HCT116 (cell line): ENCODE measurements around the gene PRKG1. TPM values are rescaled to one million over a fixed set of nuclear protein-coding genes. Genes with fewer than 3 reads are reported as not detected.

Experiments
- ATAC-seq: fragments of 200-7000 bp; cut with Tn5 transposase; 2 replicates; pipeline ENCODE4 v1.9.1; 2020; ENCODE audit warnings: mild to moderate bottlenecking, moderate library complexity
- BruUV-seq: library from RNA; stranded (reverse); fragments of 400-500 nt; replicated peaks from 2 replicates; lab custom pipeline; 2021; lab: Mats Ljungman, UMichigan
- CTCF ChIA-PET: fragments of 300-600 bp; sonication (Branson Sonifier 250); formaldehyde crosslinking; loops from one replicate; lab custom pipeline; 2021; ENCODE audit warnings: antibody characterized with exemption; lab: Charles Lee
- POLR2A ChIA-PET: fragments of 300-600, 350-600 bp; sonication (Branson Sonifier 250); formaldehyde crosslinking; loops from one replicate; lab custom pipeline; 2021; ENCODE audit warnings: antibody characterized with exemption; lab: Charles Lee
- RAD21 ChIA-PET, 2 experiments: fragments of 300-600 bp; sonication (Branson Sonifier 250); formaldehyde crosslinking; loops; one replicate each; lab custom pipeline; 2023; ENCODE audit warnings: low total read pairs in 2 of 2; ENCODE audit not compliant: uncharacterized antibody in 2 of 2, unreplicated experiment in 2 of 2, low non-redundant PET in 1 of 2; lab: Charles Lee
- DNase-seq: peaks from one replicate; pipeline ENCODE4 v3.0.0-alpha.2; 2010; ENCODE audit warnings: low read depth, low spot score
- H2AFZ ChIP-seq: fragments of 200-600 bp; shearing (Covaris generic), sonication (generic); 2 replicates; pipeline ENCODE4 v1.6.1; 2017; ENCODE audit warnings: low read depth, mixed run types, mixed read lengths, antibody characterized with exemption, low read length; ENCODE audit not compliant: poor library complexity, severe bottlenecking
- H3K27ac ChIP-seq: 2 replicates; pipeline ENCODE4 v1.5.1; 2012; ENCODE audit warnings: low read depth, low read length
- H3K27me3 ChIP-seq: fragments of 200-600 bp; sonication (generic); 2 replicates; pipeline ENCODE4 v1.6.1; 2016; ENCODE audit warnings: mixed run types, low read length, mixed read lengths; ENCODE audit not compliant: insufficient read depth
- H3K36me3 ChIP-seq, 2 experiments: fragments of 200-500 bp in 1 of 2; fragments of 200-600 bp in 1 of 2; sonication (Bioruptor generic) in 1 of 2; sonication (generic) in 1 of 2; 2 replicates each; pipeline versions ENCODE4 v1.5.1 to v1.6.1; 2014 to 2016; ENCODE audit warnings: low read length in 2 of 2, inconsistent platforms in 1 of 2, mixed read lengths in 1 of 2, mixed run types in 1 of 2; ENCODE audit not compliant: insufficient read depth in 2 of 2, control insufficient read depth in 1 of 2
- H3K4me1 ChIP-seq, 2 experiments: fragments of 200-600 bp in 1 of 2; sonication (generic) in 1 of 2; 2 replicates each; pipeline versions ENCODE4 v1.5.1 to v1.6.1; 2012 to 2017; ENCODE audit warnings: low read length in 2 of 2, inconsistent platforms in 1 of 2, mild to moderate bottlenecking in 1 of 2, mixed read lengths in 1 of 2, mixed run types in 1 of 2, moderate library complexity in 1 of 2; ENCODE audit not compliant: insufficient read depth in 2 of 2, control insufficient read depth in 1 of 2
- H3K4me2 ChIP-seq: fragments of 200-600 bp; sonication (generic); 2 replicates; pipeline ENCODE4 v1.6.1; 2017; ENCODE audit warnings: mixed run types, low read length, mixed read lengths
- H3K4me3 ChIP-seq, 2 experiments: fragments of 200-600 bp in 1 of 2; sonication (generic) in 1 of 2; replicated peaks in 1 of 2; 2 replicates each; pipeline ENCODE4 v1.5.1; 2011 to 2016; ENCODE audit warnings: low read length in 2 of 2, control low read depth in 1 of 2, low read depth in 1 of 2, mild to moderate bottlenecking in 1 of 2, mixed read lengths in 1 of 2, mixed run types in 1 of 2
- H3K79me2 ChIP-seq: fragments of 200-600 bp; sonication (generic); 2 replicates; pipeline ENCODE4 v1.6.1; 2017; ENCODE audit warnings: mild to moderate bottlenecking, mixed run types, low read length, moderate library complexity, mixed read lengths; ENCODE audit not compliant: insufficient read depth
- H3K9ac ChIP-seq: fragments of 200-600 bp; sonication (generic); 2 replicates; pipeline ENCODE4 v1.6.1; 2016; ENCODE audit warnings: low read length, mixed read lengths
- H3K9me2 ChIP-seq: fragments of 200-600 bp; sonication (generic), shearing (Covaris generic); 2 replicates; pipeline ENCODE4 v1.6.1; 2017; ENCODE audit warnings: mixed run types, mild to moderate bottlenecking, moderate library complexity; ENCODE audit not compliant: insufficient read depth
- H3K9me3 ChIP-seq, 2 experiments: fragments of 200-500 bp in 1 of 2; fragments of 200-600 bp in 1 of 2; sonication (Bioruptor generic) in 1 of 2; sonication (generic) in 1 of 2; 2 replicates each; pipeline ENCODE4 v1.6.1; 2014 to 2017; ENCODE audit warnings: low read length in 2 of 2, mixed read lengths in 2 of 2, inconsistent platforms in 1 of 2, low read depth in 1 of 2, mild to moderate bottlenecking in 1 of 2, mixed run types in 1 of 2, moderate library complexity in 1 of 2; ENCODE audit not compliant: control insufficient read depth in 1 of 2, insufficient read depth in 1 of 2
- H4K20me1 ChIP-seq: fragments of 200-600 bp; sonication (generic), shearing (Covaris generic); 2 replicates; pipeline ENCODE4 v1.6.1; 2017; ENCODE audit warnings: mixed run types, mild to moderate bottlenecking, moderate library complexity; ENCODE audit not compliant: insufficient read depth
- CBX3 ChIP-seq: IDR thresholded peaks from 2 replicates; pipeline ENCODE4 v1.6.1; 2012; ENCODE audit warnings: low read depth
- EGR1 ChIP-seq: IDR thresholded peaks from 2 replicates; pipeline ENCODE4 v1.6.1; 2012; ENCODE audit warnings: low read depth
- EZH2phosphoT487 ChIP-seq: fragments of 200-600 bp; IDR thresholded peaks from 2 replicates; pipeline ENCODE4 v1.6.1; 2018; ENCODE audit warnings: antibody characterized with exemption, borderline replicate concordance
- JUND ChIP-seq: IDR thresholded peaks from 2 replicates; pipeline ENCODE4 v1.6.1; 2012
- RAD21 ChIP-seq: IDR thresholded peaks from 2 replicates; pipeline ENCODE4 v1.6.1; 2012; ENCODE audit warnings: low read depth, mild to moderate bottlenecking
- SIN3A ChIP-seq: IDR thresholded peaks from 2 replicates; pipeline ENCODE4 v1.6.1; 2012; ENCODE audit warnings: low read depth
- SRF ChIP-seq: IDR thresholded peaks from 2 replicates; pipeline ENCODE4 v1.6.1; 2012; ENCODE audit warnings: low read depth
- TCF7L2 ChIP-seq: IDR thresholded peaks from 2 replicates; pipeline ENCODE4 v1.7.0; 2011; ENCODE audit warnings: borderline replicate concordance, inconsistent platforms; ENCODE audit not compliant: insufficient read depth, insufficient read length; ENCODE audit errors: extremely low read depth
- ZFX ChIP-seq: fragments of 450-650 bp; IDR thresholded peaks from 2 replicates; pipeline ENCODE4 v1.6.1; 2017
- ZNF274 ChIP-seq: fragments of 200-500 bp; sonication (Bioruptor generic); IDR thresholded peaks from 2 replicates; pipeline ENCODE4 v1.6.1; 2014; ENCODE audit warnings: mild to moderate bottlenecking, low read depth, low read length, inconsistent platforms
- intact Hi-C: fragments of 100-400 bp; cut with micrococcal nuclease; formaldehyde crosslinking; loops from 2 replicates; pipeline ENCODE4 v1.10.0; 2022
- total RNA-seq: library from RNA; stranded (reverse); gene quantifications from one replicate; pipeline ENCODE4 v1.2.1, GENCODE V29; 2021; ENCODE audit not compliant: unreplicated experiment
- TF ChIP-seq, protein P1 (sequence below): IDR thresholded peaks from 2 replicates; pipeline ENCODE4 v1.6.1; 2012
- TF ChIP-seq, protein P2 (sequence below), 3 experiments: fragments of 200-600 bp in 1 of 3; sonication (generic) in 1 of 3; IDR thresholded peaks in 2 of 3; conservative IDR thresholded peaks in 1 of 3; 2 replicates each; pipeline ENCODE4 v1.5.1; 2012 to 2017; ENCODE audit warnings: low read depth in 2 of 3, low read length in 2 of 3, antibody characterized with exemption in 1 of 3, borderline replicate concordance in 1 of 3, control low read depth in 1 of 3, mild to moderate bottlenecking in 1 of 3, mixed read lengths in 1 of 3, mixed run types in 1 of 3, moderate library complexity in 1 of 3; ENCODE audit not compliant: insufficient read depth in 1 of 3
- TF ChIP-seq, protein P3 (sequence below): IDR thresholded peaks from 2 replicates; pipeline ENCODE4 v1.6.1; 2012; ENCODE audit warnings: low read depth

The PRKG1 gene
- total RNA-seq, 1 experiment from 2014 or later, result 1.4 TPM

DNA sequence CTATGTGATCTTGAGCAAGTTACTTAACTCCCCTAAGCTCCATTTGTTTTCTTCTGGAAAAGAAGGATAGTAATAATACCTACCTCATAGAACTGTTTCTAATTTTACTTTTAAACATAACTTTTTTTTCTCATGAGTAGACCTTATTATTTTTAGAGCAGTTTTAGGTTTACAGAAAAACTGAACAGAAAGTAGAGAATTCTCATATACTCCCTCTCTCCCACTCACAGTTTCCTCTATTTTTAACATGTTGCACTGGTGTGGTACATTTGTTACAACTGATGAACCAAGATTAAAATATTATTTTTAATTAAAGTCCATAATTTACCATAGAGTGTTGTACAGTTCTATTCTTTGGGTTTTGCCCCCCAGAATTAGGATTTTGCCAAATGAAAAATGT is 846.4 kb downstream of the PRKG1 start:
- H4K20me1 ChIP-seq, result no peaks in the 10 kb centered on the region
- BruUV-seq, result no TSS peak
- H3K4me2 ChIP-seq, result no peak overlapping the region
- no peak overlapping the region for H3K9ac ChIP-seq
- DNase-seq, result no peak
- CTCF ChIA-PET, result no interaction called here
- no peak for ATAC-seq
- intact Hi-C loops, result no loop called here
- H3K27me3 ChIP-seq, result 0 out of 2 replicates have a peak, but pooled peaks cover 6% of the 10 kb centered on the region
- H3K9me3 ChIP-seq, result no peaks in the 10 kb centered on the region
- TF ChIP-seq, protein P1, sequence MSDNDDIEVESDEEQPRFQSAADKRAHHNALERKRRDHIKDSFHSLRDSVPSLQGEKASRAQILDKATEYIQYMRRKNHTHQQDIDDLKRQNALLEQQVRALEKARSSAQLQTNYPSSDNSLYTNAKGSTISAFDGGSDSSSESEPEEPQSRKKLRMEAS, result no peak
- TF ChIP-seq ZNF274 (no peak), CBX3 (no peak), TCF7L2 (no peak), SRF (no peak), JUND (no peak), ZFX (no peak), RAD21 (no peak), EGR1 (no peak), EZH2phosphoT487 (no peak), SIN3A (no peak)
- TF ChIP-seq, protein P2, sequence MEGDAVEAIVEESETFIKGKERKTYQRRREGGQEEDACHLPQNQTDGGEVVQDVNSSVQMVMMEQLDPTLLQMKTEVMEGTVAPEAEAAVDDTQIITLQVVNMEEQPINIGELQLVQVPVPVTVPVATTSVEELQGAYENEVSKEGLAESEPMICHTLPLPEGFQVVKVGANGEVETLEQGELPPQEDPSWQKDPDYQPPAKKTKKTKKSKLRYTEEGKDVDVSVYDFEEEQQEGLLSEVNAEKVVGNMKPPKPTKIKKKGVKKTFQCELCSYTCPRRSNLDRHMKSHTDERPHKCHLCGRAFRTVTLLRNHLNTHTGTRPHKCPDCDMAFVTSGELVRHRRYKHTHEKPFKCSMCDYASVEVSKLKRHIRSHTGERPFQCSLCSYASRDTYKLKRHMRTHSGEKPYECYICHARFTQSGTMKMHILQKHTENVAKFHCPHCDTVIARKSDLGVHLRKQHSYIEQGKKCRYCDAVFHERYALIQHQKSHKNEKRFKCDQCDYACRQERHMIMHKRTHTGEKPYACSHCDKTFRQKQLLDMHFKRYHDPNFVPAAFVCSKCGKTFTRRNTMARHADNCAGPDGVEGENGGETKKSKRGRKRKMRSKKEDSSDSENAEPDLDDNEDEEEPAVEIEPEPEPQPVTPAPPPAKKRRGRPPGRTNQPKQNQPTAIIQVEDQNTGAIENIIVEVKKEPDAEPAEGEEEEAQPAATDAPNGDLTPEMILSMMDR (IDR thresholded peaks at IDR 0.05 in 2 of 3, conservative IDR thresholded peaks at IDR 0.05 in 1 of 3; ENCODE audit: borderline replicate concordance in 1 of 3, insufficient read depth in 1 of 3, low read depth in 2 of 3, low read length in 2 of 3), result no peak
- TF ChIP-seq, protein P3, sequence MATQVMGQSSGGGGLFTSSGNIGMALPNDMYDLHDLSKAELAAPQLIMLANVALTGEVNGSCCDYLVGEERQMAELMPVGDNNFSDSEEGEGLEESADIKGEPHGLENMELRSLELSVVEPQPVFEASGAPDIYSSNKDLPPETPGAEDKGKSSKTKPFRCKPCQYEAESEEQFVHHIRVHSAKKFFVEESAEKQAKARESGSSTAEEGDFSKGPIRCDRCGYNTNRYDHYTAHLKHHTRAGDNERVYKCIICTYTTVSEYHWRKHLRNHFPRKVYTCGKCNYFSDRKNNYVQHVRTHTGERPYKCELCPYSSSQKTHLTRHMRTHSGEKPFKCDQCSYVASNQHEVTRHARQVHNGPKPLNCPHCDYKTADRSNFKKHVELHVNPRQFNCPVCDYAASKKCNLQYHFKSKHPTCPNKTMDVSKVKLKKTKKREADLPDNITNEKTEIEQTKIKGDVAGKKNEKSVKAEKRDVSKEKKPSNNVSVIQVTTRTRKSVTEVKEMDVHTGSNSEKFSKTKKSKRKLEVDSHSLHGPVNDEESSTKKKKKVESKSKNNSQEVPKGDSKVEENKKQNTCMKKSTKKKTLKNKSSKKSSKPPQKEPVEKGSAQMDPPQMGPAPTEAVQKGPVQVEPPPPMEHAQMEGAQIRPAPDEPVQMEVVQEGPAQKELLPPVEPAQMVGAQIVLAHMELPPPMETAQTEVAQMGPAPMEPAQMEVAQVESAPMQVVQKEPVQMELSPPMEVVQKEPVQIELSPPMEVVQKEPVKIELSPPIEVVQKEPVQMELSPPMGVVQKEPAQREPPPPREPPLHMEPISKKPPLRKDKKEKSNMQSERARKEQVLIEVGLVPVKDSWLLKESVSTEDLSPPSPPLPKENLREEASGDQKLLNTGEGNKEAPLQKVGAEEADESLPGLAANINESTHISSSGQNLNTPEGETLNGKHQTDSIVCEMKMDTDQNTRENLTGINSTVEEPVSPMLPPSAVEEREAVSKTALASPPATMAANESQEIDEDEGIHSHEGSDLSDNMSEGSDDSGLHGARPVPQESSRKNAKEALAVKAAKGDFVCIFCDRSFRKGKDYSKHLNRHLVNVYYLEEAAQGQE, result no peak
- H3K4me1 ChIP-seq, result no peaks in the 10 kb centered on the region
- no peak overlapping the region for H3K4me3 ChIP-seq
- no peaks in the 10 kb centered on the region for H3K9me2 ChIP-seq
- H3K79me2 ChIP-seq, result no peaks in the 10 kb centered on the region
- H2AFZ ChIP-seq, result no peak overlapping the region
- POLR2A ChIA-PET, result no interaction called here
- RAD21 ChIA-PET, result no interaction called here
- H3K36me3 ChIP-seq, result no peaks in the 10 kb centered on the region
- H3K27ac ChIP-seq, result no peak overlapping the region
